GM18505 (cell line): ENCODE data around the gene NRDE2.

Source experiments
- ATAC-seq: cut with Tn5 transposase; IDR thresholded peaks from one replicate; pipeline ENCODE4 v1.9.1; 2021; ENCODE audit not compliant: unreplicated experiment
- POLR2A ChIP-seq: IDR thresholded peaks from 4 replicates; pipeline ENCODE4 v1.6.1; 2011; ENCODE audit warnings: borderline replicate concordance; ENCODE audit not compliant: insufficient read depth, insufficient read length; ENCODE audit errors: extremely low read depth

Gene NRDE2

GRCh38 chr14:90300611-90301047, 31.1 kb downstream of the NRDE2 start:
- no peak for TF ChIP-seq POLR2A
- no peak for ATAC-seq

GRCh38 chr14:90299408-90299807, 32.3 kb downstream of the NRDE2 start:
- TF ChIP-seq POLR2A = no peak
- ATAC-seq = no peak

- ATAC-seq = no peak
- TF ChIP-seq POLR2A = no peak
Observed at GRCh38 chr14:90297876-90298629, 33.7 kb downstream of the NRDE2 start.

- no peak for ATAC-seq
- TF ChIP-seq POLR2A = no peak
Observed at GRCh38 chr14:90296641-90297040, 35.1 kb downstream of the NRDE2 start.

GRCh38 chr14:90295870-90296516, 35.7 kb downstream of the NRDE2 start:
- TF ChIP-seq POLR2A = no peak
- ATAC-seq = no peak

- no peak for ATAC-seq
- no peak for TF ChIP-seq POLR2A
Observed at GRCh38 chr14:90294872-90295271, 36.9 kb downstream of the NRDE2 start.

- no peak for ATAC-seq
- no peak for TF ChIP-seq POLR2A
Observed at GRCh38 chr14:90293766-90294730, 37.7 kb downstream of the NRDE2 start.

GRCh38 chr14:90291699-90292098, 40.0 kb downstream of the NRDE2 start:
- no peak for TF ChIP-seq POLR2A
- ATAC-seq = no peak

GRCh38 chr14:90290337-90291011, 41.3 kb downstream of the NRDE2 start:
- no peak for ATAC-seq
- TF ChIP-seq POLR2A = no peak

GRCh38 chr14:90288651-90289355, 42.9 kb downstream of the NRDE2 start:
- ATAC-seq = peak; percentile 82
- no peak for TF ChIP-seq POLR2A

GRCh38 chr14:90287791-90288190, 44.0 kb downstream of the NRDE2 start:
- no peak for ATAC-seq
- no peak for TF ChIP-seq POLR2A

- ATAC-seq = no peak
Observed at GRCh38 chr14:90281756-90282155, 50.0 kb downstream of the NRDE2 start.

GRCh38 chr14:90281261-90281660, 50.5 kb downstream of the NRDE2 start:
- ATAC-seq = no peak
- no peak for TF ChIP-seq POLR2A

More at GRCh38 chr14:90281756-90282155, 50.0 kb downstream of the NRDE2 start:
- no peak for TF ChIP-seq POLR2A

- TF ChIP-seq POLR2A = no peak
- ATAC-seq = no peak
Observed at GRCh38 chr14:90280096-90280495, 51.6 kb downstream of the NRDE2 start.
